ENCODE results near the gene GNE.
"Not testable (repeated sequence)": the region's sequence is repeated elsewhere in the genome, so short reads cannot be mapped to it uniquely, and the experiment has no call there.

GNE gene

DNA sequence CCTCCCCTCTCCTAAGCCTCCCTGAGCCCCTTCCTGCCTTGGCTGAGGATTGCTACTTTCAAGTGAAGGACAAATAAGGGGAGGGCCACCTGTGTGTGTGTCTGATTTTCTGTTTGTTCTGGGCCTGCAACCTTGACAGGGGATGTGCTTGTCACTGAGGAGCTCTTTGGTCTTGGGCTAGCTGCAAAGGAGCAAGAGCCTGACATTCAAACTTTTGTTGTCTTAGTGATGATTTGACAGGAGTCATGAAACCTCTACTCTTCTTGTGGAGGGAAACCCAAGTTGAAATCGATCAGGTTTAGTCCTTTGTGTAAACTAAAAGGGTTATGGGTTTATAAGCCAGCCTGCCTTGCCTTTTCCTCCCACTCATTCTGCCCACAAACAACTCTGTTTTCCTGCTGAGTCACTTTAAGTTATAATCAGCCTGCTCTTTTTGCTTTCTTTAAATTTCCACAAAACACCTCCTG is 50.7 kb downstream of the GNE start:
- no peak for DNase-seq

DNA sequence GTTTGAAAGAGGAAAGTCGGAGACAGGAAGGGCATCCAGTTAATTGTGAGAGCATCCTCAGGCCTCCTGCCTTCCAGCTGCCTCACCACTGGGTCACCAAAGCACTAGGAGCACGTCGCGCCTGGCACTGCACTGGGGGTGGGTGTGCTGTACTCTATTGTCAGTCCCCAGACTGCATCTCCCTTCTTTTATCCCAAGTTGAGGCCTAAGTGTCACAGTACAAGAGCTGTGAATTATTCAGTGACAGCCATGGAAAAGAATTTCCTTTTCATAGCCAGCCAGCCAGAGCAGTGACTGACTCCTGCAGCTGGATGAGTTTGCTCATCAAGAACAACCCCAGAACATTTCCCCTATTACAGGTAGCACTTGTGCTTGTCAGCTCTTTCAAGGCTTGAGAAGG is 51.2 kb downstream of the GNE start:
- DNase-seq, result no peak

DNA sequence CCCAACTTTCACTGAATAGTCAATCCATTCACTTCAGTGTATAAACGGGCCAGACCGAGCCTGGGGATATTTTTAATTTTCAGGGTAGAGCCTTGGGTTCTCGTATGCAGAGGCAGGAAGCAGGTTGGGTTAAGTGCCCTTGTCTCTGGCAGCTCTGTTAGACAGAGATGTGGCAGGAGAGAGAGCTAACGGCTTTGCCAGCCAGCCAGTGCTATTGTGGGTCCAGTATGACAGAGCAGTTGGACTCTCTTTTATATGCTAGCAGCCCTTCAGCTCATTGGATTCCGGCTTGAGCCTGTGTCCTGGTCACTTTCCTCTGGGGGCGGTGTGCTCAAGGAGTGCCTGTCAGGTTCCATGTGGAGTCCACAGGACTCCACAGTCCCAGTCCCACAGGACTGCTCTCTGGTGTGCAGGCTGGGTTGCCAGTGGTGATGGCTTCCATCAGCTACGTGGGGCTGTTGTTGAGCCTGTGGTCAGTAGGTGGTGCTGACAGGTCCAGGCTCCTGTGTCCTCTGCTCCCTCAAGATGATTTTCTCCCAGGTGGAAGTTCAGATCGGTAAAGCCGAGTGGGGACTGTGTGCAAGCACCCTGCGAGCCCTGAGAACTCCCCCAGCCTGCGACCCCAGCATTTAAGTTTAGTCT is 53.2 kb downstream of the GNE start:
- no peak for DNase-seq

DNA sequence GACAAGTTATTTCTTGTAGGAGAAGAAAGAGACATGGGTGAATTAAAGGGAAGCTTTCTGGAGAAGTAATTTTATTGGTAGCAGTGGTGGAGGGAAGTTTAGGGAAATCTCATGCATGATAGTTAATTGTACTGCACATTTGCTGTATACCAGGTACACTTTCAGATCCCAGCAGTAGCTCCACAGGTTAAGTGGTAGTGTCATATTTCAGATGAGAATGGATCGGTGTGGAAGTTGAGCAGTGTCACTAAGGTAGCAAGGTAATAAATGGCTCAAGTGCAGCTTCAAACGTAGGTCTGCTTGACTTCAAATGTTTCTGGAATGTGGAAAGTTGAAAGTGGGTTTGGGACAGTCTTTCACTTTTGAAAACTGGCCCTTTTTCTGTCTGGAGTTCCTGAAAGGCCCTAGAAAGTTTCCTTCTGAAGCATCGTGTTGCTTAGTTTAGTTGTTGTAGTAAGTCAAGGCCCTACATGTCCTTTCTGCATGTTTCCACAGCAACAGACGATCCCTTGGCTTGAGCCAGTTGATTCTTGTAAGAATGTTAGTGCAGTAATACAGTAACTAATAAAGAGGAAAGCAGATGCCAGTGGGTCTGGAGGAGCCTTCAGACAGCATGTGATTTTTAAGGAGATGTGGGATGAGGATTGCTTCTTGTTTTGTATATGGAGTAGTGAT is 63.8 kb downstream of the GNE start:
- no peak for DNase-seq

DNA sequence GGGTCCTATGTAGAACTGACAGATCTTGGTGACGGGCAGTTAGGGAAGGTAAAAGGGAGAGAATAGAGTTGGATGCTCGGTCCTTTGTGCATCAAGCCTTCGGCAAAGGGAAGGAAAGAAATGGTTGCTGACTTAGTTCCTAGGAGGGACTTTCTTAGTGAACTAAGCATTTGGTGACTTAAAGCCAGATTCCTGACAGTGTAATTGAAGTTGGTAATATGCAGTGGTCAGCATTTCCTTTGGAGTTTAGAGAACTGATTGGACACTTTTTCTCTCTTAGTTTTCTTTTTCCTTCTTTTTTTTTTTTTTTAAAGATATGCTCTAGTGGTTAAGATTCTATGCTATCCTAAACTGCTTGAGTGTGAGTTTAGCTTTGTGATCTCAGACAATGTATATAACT is 65.2 kb downstream of the GNE start:
- DNase-seq, result no peak

DNA sequence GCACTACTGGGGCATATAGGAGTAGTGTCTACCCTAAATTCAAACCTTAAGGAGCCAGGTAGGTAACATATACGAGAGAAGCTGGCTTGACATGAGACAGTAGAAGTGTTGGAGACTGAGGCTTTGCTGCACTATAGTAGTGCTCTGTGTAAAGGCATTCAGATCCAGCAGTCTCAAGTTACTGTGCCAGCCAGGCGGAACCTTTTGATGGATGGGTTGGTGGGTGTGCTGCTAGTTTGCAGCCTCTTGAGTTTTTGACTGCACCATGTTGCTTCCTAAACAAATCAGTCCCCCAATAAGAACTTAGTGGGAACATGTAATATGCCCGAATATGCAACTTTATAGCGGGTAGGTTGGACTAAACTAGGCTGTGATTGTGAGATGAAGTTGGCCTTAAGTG is 66.1 kb downstream of the GNE start:
- no peak for DNase-seq

DNA sequence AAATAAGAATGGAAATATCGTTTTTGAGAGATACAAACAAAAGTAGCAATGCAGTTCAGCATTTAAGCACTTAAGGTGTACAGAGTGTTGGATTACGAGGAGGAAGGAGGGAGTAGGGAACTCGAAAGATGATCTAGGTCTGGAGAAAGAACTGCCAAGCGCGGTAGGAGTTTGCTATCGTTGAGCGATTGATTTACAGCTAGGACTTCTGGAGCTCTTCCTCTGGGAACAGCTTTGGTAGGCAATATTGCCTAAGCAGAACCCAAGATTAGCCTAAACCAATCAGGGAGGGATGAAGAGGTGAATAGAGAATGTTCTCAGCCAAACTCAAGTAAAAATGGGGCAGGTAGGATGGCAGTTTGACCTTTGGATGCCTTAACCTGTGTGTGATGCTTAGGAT is 66.6 kb downstream of the GNE start:
- DNase-seq, result no peak

DNA sequence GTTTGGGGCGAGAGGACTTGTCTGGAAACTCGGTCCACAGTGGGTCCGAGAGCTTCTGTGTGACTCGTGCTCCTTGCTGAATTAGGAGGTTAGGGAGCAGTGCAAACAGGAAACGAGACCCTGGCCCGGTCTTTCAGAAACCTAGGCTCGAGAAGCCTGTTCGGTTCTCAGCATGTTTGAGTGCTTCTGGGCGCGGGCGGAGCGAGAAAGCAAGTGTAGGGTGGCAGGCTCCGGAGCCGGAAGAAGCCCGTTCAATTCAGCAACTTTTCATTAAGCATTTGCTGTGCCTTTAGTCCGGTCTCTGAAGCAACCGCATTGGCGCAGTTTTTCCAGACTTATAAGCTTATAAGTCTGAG is 67.0 kb downstream of the GNE start:
- DNase-seq, result no peak

DNA sequence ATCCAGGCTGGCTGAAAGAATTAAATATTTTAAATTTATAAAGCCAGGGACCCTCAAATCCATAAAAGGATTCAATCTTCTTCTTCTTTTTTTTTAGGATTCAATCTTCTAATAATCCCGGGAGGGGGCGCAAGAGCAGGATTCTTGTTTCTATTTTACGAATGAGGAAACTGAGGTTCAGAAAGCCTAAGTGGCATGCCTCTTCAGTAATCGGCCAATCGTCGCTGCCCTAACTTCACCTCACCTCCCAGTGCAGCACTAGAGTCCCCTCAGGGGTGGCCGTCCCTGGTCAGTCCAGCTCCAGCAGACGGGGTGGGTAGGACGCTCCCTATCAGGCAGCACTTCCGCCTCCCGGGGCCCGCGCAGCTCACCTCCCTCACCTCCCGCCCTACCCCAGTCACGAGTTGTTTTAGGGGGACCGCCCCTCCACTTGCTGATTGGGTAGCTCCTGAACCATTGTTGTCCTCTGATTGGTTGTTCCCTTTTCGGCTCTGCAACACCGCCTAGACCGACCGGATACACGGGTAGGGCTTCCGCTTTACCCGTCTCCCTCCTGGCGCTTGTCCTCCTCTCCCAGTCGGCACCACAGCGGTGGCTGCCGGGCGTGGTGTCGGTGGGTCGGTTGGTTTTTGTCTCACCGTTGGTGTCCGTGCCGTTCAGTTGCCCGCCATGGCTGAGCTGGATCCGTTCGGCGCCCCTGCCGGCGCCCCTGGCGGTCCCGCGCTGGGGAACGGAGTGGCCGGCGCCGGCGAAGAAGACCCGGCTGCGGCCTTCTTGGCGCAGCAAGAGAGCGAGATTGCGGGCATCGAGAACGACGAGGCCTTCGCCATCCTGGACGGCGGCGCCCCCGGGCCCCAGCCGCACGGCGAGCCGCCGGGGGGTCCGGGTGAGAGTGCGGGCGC is 67.6 kb downstream of the GNE start, which contains the start of gene CLTA:
CLTA (plus strand) TSS at position 534 of the 902 bp plus-strand sequence; CDS start at position 670, 136 bp downstream.
- peak; percentile 93 for DNase-seq

DNA sequence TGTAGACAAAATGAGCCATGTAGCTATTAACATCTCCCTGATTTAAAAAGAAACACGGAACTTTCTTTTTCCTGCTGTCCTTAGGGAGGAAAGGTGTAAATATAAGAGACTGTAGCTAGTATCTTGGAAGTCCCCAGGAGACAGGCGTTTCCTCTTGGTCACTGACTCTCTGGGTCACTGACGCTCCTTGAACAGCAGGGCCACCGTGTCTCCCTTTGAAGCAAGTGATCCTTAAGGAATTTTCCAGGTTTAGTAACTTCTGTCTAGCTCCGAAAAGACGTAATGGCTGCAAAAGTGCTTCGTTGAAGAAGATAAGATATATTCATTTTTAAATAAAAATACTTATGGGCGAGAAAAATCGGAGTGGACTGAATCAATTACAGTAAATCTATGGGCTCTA is 68.3 kb downstream of the GNE start:
- peak; percentile 32 for DNase-seq

DNA sequence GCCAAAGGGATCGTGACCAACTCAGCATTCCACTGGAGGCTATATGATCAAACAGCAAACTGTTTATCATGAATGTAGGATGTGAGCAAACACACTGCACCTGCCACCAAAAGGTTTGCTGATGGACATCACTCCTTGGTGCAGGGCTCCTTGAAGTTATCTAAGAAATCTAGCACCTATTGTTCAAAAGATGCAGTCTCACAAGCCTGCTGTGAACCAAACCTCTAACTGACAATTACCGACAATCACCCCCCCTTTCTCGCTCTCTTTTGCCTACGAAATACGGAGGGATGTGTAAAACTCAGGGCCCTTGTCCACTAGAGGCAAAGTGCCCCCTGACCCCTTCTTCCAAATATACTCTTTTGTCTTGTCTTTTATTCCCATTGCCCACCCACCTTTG is 70.0 kb downstream of the GNE start:
- no peak for DNase-seq

DNA sequence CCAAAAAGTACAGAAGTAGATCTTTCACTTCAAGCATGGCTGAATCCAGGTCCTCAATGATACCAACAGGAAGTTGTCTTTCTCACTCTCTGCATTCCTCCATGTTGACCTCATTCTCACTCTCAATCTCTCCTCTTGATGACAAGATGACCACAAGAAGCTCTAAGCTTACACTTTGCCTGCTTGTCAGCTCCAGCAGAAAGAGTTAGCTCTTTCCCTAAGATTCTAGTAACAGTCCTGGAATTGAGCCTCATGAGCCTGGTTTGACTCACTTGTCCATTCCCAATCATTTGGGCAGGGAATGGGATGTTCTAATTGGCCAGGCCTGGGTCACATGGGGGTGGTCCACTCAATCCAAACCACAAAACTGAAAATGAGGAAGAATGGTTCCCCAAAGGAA is 70.8 kb downstream of the GNE start:
- DNase-seq, result no peak

DNA sequence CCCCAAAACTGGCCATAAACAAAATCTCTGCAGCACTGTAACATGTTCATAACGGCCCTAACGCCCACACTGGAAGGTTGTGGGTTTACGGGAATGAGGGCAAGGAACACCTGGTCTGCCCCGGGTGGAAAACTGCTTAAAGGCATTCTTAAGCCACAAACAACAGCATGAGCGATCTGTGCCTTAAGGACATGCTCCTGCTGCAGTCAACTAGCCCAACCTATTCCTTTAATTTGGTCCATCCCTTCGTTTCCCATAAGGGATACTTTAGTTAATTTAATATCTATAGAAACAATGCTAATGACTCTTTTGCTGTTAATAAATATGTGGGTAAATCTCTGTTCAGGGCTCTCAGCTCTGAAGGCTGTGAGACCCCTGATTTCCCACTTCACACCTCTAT is 78.0 kb downstream of the GNE start:
- DNase-seq, result not testable (repeated sequence)

DNA sequence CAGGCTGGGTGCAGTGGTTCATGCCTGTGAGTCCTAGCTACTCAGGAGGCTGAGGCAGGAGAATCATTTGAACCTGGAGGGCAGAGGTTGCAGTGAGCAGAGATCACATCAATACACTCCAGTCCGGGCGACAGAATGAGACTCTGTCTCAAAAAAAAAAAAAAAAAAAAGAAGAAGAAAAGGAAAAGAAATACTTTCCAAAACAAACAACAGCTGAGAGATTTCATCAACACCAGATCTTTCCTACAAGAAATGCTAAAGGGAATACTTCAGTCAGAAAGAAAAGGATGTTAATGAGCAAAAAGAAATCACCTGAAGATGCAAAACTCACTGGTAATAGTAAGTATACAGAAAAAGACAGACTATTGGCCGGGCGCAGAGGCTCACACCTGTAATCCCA is 80.7 kb downstream of the GNE start:
- no peak for DNase-seq

DNA sequence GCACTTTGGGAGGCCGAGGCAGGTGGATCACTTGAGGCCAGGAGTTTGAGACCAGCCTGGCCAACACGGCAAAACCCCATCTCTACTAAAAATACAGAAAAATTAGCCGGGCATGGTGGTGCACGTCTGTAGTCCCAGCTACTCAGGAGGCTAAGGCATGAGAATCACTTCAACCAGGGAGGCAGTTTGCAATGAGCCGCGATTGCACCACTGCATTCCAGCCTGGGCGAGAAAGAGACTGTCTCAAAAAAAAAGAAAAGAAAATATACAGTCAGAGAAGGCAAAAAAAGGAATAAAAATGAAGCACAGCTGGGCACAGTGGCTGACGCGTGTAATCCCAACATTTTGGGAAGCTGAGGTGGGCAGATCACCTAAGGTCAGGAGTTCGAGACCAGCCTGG is 81.8 kb downstream of the GNE start:
- not testable (repeated sequence) for DNase-seq

DNA sequence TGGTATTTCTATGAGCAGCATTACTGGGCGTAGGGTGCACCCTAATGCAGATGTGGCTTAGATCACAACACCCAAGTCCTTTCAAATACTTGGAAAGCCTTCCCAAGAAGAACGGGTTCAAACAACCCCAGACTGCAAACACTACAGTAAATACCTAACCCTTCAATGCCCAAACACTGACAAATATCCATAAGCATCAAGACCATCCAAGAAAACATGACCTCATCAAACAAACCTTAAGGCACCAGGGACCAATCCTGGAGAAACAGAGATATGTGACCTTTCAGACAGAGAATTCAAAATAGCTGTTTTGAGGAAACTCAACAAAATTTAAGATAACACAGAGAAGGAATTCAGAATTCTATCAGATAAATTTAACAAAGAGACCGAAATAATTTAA is 83.0 kb downstream of the GNE start:
- DNase-seq, result not testable (repeated sequence)

DNA sequence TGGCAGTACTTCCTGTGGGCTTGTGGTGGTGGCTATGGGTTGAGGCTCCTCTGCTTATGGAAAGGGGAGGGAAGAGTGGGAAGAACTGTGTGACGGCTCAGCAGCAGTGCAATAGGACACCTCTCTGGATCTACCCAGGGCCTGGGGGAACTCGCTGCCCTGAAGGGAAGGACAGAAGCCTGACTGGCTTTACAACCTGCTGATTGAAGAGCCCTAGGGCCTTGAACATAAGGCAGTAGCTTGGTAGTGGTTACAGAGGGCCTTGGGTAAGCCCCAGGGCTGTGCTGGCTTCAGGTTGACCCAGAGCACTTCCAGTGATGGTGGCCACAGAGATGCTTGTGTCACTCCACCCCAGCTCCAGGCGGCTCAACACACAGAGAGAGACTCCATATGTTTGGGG is 83.5 kb downstream of the GNE start:
- DNase-seq, result no peak

DNA sequence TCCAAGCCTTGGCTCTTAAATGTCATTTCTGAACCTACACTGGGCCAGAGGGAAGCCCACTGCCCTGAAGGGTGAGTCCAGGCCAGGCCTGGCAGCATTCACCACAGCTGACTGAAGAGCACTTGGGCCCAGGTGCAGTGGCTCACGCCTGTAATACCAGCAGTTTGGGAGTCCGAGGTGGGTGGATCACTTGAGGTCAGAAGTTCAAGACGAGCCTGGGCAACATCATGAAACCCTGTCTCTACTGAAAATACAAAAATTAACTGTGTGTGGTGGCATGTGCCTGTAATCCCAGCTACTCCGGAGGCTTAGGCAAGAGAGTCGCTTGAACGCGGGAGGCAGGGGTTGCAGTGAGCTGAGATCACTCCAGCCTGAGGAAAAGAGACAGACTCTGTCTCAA is 84.0 kb downstream of the GNE start:
- DNase-seq, result no peak

DNA sequence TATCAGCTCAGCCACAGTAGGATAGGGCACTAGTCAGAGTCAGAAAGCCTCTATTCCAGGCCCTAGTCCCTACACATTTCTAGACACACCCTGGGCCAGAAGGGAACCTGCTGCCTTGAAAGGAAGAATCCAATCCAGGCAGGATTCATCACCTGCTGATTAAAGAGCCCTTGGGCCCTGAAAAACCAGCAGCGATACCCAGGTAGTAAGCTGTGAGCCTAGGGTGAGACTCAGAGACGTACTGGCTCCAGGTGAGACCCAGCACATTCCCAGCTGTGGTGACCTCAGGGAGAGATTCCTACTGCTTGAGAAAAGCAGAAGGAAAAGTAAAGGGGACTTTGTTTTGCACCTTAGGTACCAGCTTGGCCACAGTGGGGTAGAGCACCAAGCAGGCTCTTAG is 84.4 kb downstream of the GNE start:
- DNase-seq, result no peak

DNA sequence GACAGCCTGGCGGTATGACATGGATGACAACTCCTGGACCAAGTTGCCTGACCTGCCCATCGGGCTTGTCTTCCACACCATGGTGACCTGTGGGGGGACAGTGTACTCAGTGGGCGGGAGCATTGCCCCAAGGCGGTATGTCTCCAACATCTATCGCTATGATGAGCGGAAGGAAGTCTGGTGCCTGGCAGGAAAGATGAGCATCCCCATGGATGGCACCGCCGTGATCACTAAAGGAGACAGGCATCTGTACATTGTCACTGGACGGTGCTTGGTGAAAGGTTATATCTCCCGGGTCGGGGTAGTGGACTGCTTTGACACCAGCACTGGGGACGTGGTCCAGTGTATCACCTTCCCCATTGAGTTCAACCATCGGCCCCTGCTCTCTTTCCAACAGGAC is 87.7 kb downstream of the GNE start:
- DNase-seq, result no peak

DNA sequence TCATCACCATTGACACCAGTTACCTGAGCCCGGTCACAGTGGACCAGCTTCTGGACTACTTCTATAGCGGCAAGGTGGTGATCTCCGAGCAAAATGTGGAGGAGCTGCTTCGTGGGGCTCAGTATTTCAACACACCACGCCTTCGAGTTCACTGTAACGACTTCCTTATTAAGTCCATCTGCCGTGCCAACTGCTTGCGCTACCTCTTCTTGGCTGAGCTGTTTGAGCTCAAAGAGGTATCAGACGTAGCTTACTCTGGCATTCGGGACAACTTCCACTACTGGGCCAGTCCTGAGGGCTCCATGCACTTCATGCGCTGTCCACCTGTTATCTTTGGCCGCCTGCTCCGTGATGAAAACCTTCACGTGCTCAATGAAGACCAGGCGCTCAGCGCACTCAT is 88.5 kb downstream of the GNE start:
- no peak for DNase-seq

DNA sequence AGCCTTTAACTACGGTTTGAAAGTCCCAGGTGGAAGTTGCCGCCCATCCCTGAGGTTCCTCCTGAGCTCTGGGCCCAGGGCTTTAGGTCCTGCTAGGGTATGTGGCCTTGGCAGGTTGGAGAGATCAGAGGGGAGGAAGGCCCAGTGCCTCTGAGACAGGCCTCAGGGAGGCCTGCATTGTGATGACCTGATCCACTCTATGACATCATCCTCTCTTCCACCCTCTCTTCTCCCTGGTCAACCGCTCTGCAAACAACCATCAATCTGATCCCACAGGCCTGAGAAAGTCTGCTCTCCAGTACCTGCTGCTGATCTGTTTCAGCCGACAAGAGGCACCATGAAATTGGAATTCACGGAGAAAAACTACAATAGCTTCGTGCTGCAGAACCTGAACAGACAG is 89.1 kb downstream of the GNE start, which contains the start of gene CCIN:
CCIN (plus strand) TSS at position 223 of the 400 bp plus-strand sequence; CDS start at position 338, 115 bp downstream.
- no peak for DNase-seq

All from right kidney (tissue), 1 donor.